IPS DF 4.7 (cell line): ENCODE measurements around the gene LMNTD2.
A peak's percentile ranks its signal among the peaks of the same experiment; 100 is the strongest.

Source experiments
- DNase-seq: peaks from one replicate; pipeline ENCODE4 v3.0.0-alpha.2; 2013; ENCODE audit warnings: low spot score; ENCODE audit errors: extremely low read depth

The LMNTD2 gene

GRCh38 chr11:512761-513595 is 47.6 kb downstream of the LMNTD2 start:
- DNase-seq: no peak

GRCh38 chr11:508956-509355 is 51.6 kb downstream of the LMNTD2 start:
- DNase-seq: no peak

GRCh38 chr11:507727-508515 is 52.6 kb downstream of the LMNTD2 start:
- DNase-seq: no peak

- no peak for DNase-seq
These were observed 53.4 kb downstream of the LMNTD2 start, which contains the start of gene RNH1 for GRCh38 chr11:506995-507726. Gene RNH1 (minus strand): TSS chr11:507242. CDS start chr11:502162, 5,080 bp downstream.

- peak; percentile 84 for DNase-seq
These were observed 54.1 kb downstream of the LMNTD2 start for GRCh38 chr11:506238-506994.

GRCh38 chr11:504994-505344 is 55.6 kb downstream of the LMNTD2 start:
- no peak for DNase-seq
